Measurements from ENCODE around the gene CD27.

- TF ChIP-seq ZFP30 (CRISPR knock-in tag; IDR thresholded peaks at IDR 0.05) (no peak), RARB (CRISPR knock-in tag; IDR thresholded peaks at IDR 0.05) (no peak)
Measured at GRCh38 chr12:6478416-6478815, 33.7 kb downstream of the CD27 start.

Data from SK-N-SH treated with all-trans-retinoic acid at 6 μM for 48 hours (cell line).